NCI-H187 (cell line): Measurements from ENCODE around the gene IQCB1.
"Not testable (repeated sequence)": the region's sequence is repeated elsewhere in the genome, so short reads cannot be mapped to it uniquely, and the experiment has no call there.

Experiments used
- DNase-seq, 2 experiments: peaks; one replicate each; lab custom pipeline; 2025; lab: John Stamatoyannopoulos, UW

The IQCB1 gene

DNA sequence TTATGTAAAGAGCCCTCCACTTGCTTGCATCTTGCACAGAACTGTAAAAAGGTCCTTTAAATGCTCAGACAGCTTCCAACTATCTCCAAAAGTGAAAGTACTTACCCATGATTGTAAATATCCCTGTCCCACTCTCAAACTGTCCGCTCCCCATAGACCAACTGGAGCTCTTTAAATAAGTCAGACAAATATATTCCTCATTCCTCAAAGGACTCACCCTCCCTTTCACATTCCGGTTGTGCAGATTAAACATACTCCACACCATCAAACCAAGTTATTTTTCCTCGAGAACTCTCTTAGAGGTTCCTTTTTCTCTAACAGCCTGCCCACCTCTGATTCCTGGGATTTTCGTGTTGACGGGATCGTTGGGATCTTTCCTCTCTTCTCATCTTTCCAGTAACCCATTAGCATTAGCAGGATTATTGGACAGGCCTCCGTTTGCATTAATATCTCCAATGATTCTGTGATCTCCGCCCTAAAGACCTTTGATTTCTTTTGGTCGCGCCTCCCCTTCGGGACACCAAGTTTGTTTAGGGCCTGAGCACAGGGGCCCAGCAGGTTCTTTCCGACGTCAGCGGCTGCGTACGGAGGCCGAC lies 86.1 kb downstream of the IQCB1 start:
- no peak for DNase-seq

- DNase-seq = no peak
These were observed 86.9 kb downstream of the IQCB1 start for GRCh38 chr3:121747976-121748375.

- not testable (repeated sequence) for DNase-seq
These were observed 91.8 kb downstream of the IQCB1 start for GRCh38 chr3:121743106-121743505.

DNA sequence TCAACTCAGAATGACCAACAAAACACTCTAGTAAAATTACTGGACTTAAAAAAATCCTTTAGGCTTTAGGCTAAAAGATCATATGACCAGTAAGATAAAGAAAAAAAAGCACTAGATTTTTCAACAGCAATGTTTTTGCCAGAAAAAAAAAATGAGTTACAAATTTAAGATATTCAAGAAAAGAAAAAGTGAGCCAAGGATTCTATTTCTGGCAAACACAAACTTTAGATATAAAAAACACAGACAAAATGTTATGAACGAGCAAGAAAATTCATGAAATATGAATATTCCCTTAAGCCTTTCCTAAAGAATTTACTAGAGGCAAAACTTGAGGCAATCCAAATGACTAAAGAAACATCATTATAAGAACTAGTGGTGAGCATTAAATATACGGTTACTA lies 94.0 kb downstream of the IQCB1 start:
- no peak for DNase-seq

DNA sequence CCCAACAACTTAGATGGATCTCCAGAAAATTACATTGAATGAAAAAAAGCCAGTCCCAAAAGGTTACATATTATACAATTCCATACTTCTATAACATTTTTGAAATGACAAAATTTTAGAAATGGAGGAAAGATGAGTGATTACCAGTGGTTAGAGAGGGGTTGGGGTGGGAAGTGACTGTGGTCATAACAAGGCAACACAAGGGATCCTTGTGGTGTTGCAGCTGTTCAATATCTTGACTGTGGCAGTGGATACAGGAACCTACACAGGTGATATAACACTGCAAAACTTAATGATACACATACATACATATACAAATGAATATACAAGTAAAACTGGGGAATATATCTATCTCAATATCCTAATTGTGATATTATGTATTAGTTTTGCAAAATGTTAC lies 95.0 kb downstream of the IQCB1 start:
- DNase-seq = no peak

- DNase-seq = no peak
These were observed 97.2 kb downstream of the IQCB1 start for GRCh38 chr3:121737644-121738043.

GRCh38 chr3:121736112-121736511 lies 98.7 kb downstream of the IQCB1 start:
- DNase-seq = no peak

DNA sequence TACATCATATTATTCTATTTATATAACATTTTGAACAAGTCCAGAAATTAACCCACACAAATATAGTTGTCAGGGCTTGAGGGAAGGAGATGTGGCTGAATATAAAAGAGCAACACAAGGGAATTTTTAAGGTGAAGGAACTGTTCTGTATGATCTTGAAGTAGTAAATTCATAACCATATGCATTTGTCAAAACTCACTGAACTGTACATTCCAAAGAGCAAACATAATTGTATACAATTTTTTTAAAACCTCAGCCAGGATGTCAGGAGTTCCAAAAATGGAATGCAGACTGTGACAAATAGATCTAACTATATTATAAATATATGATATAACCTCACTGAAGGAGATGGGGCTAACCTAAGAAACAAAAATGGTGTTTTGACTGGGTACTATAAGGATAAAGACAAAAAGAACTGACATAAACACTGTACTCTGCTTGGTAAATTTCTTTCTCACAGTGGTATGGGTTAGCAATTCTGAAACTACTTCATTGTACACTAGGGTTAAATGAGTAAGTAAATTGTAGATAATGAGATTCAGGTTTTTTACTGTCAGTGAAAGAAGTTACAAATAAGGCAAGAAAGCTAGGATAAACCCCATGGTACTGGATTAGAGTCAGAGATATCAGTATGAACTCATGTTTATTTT lies 99.7 kb downstream of the IQCB1 start:
- DNase-seq = no peak

DNA sequence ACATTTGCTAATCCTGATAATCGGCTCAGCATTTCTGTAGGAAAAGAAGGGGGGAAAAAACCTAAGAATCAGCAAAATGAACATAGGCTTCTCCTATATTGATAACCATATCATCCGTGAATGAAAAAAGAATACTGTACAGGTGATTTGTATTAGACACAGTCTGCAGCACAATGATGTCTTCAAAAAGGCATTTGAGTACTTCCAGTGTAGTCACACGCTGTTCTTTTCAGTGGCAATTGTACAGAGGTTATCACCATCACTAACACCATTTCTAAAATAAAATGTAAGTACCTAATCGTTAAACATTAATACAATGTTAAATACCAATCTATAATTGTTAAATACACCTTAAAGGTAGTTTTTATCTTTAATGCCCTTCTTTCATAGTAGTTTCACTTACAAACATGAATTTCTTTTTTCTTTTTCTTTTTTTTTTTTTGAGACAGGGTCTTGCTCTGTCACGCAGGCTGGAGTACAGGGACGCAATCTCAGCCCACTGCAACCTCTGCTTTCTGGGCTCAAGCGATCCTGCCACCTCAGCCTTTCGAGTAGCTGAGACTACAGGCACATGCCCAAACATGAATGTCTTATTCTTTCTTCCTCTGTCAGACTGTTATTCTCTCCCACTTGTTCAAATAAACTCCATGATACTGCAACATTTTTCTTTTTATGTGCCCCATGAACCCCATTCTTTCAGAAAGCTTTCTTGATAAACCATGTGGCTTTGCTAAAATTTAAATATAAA lies 103.7 kb downstream of the IQCB1 start:
- DNase-seq = no peak

- DNase-seq = no peak
These were observed 110.7 kb downstream of the IQCB1 start for GRCh38 chr3:121724130-121724529.

DNA sequence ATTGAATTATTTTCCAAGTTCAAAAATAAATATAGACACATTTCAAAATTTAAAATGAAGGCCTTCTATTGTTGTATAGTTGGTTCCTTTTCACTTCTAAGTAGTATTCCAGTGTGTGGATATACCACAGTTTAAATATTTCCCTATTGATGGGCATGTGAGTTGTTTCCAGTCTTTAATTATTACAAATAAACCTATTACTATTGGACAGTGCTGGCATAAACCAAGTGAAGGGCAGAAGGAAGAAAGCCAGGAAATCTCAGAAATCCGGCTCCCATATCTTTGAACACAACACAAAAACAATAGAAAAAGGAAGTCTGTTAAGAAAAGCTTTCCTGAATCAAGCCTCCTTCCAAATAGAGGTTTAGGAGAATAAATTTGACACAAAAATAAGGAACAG lies 111.4 kb downstream of the IQCB1 start:
- DNase-seq = no peak

DNA sequence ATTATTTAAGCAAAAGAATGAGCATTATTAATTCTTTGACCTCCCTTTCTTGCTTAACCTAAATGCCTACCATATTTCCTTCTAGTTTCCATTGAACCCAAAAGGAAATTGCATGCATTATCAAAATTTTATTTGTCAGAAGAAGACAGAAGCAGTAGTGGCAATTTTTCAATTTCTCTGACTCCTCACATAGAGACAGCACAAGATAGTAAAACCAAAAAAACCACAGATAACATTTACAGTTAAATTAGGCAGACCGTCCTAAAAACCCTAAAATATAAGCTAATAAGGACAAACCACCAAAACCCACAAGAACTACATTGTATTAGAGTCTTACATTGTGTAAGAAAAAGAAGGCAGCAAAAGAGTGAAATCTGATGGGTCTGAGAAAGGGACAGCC lies 112.4 kb downstream of the IQCB1 start:
- DNase-seq = no peak

DNA sequence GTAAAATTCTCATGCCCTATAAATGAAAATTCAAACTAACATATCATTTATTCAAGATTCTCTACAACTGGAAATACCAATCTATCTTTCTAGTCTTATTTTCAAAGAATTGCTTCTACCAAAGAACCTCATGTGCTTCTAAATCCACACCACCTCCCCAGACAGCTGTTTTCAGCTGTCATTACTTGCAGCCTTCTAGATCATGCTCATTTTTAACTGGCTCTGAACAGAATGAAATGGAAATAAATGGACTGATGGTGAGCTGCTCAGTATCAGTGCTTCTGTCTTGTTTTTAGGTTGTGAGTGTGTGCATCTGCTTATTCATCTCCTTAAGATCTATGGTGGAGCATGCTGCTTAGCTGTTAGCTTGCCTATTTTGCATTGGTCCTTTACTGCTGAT lies 114.7 kb downstream of the IQCB1 start:
- no peak for DNase-seq
